PC-9 (cell line): ENCODE results near the gene SUN3. TPM values are rescaled to one million over a fixed set of nuclear protein-coding genes. Genes with fewer than 3 reads are reported as not detected.
A peak's percentile ranks its signal among the peaks of the same experiment; 100 is the strongest.

Experiments
- BruUV-seq: library from RNA; stranded (reverse); fragments of 400-500 nt; replicated peaks from 2 replicates; lab custom pipeline; 2021; lab: Mats Ljungman, UMichigan
- CTCF ChIA-PET: fragments of 300-600 bp; sonication (Branson Sonifier 250); formaldehyde crosslinking; loops from one replicate; lab custom pipeline; 2022; ENCODE audit warnings: antibody characterized with exemption; lab: Charles Lee
- POLR2A ChIA-PET: fragments of 300-600 bp; sonication (Branson Sonifier 250); formaldehyde crosslinking; loops from one replicate; lab custom pipeline; 2022; ENCODE audit warnings: antibody characterized with exemption; ENCODE audit not compliant: unreplicated experiment; lab: Charles Lee
- DNase-seq, 2 experiments: peaks; one replicate each; pipeline versions ENCODE4 v3.0.0 to v3.0.0-alpha.2; 2015 to 2022; ENCODE audit warnings: mixed read lengths in 1 of 2
- H2AFZ ChIP-seq: fragments of 200-600 bp; sonication (generic); 2 replicates; pipeline ENCODE4 v1.8.1; 2017; ENCODE audit warnings: antibody characterized with exemption
- H3F3A ChIP-seq: fragments of 200-600 bp; sonication (generic); 2 replicates; pipeline ENCODE4 v1.8.1; 2017; ENCODE audit warnings: antibody characterized with exemption, mild to moderate bottlenecking, low read depth; ENCODE audit not compliant: insufficient read depth
- H3K27ac ChIP-seq: fragments of 200-600 bp; sonication (generic); 2 replicates; pipeline ENCODE4 v1.6.1; 2016; ENCODE audit warnings: mixed run types
- H3K27me3 ChIP-seq: fragments of 200-600 bp; sonication (generic); 2 replicates; pipeline ENCODE4 v1.6.1; 2016; ENCODE audit warnings: low read depth, mixed run types; ENCODE audit not compliant: insufficient read depth
- H3K36me3 ChIP-seq: fragments of 200-600 bp; sonication (generic); 2 replicates; pipeline ENCODE4 v1.6.1; 2016; ENCODE audit warnings: low read depth, mixed run types
- H3K4me1 ChIP-seq: fragments of 200-600 bp; sonication (generic); replicated peaks from 2 replicates; pipeline ENCODE4 v1.6.1; 2016; ENCODE audit warnings: mixed run types; ENCODE audit not compliant: insufficient read depth
- H3K4me2 ChIP-seq: fragments of 200-600 bp; sonication (generic); 2 replicates; pipeline ENCODE4 v1.6.1; 2017; ENCODE audit warnings: mixed run types
- H3K4me3 ChIP-seq: fragments of 200-600 bp; sonication (generic); 2 replicates; pipeline ENCODE4 v1.6.1; 2016; ENCODE audit warnings: mixed run types
- H3K79me2 ChIP-seq: fragments of 200-600 bp; sonication (generic); 2 replicates; pipeline ENCODE4 v1.6.1; 2017; ENCODE audit warnings: low read depth, mixed run types
- H3K9me2 ChIP-seq: fragments of 200-600 bp; sonication (generic); 2 replicates; pipeline ENCODE4 v1.8.1; 2017; ENCODE audit warnings: mild to moderate bottlenecking; ENCODE audit not compliant: insufficient read depth
- H3K9me3 ChIP-seq: fragments of 200-600 bp; sonication (generic); 2 replicates; pipeline ENCODE4 v1.8.1; 2016; ENCODE audit warnings: low read depth; ENCODE audit not compliant: insufficient read depth
- H4K20me1 ChIP-seq: fragments of 200-600 bp; sonication (generic); 2 replicates; pipeline ENCODE4 v1.8.1; 2017; ENCODE audit not compliant: insufficient read depth
- EZH2 ChIP-seq: fragments of 200-600 bp; sonication (generic); IDR thresholded peaks from 2 replicates; pipeline ENCODE4 v1.8.0; 2017; ENCODE audit warnings: antibody characterized with exemption, low read depth
- intact Hi-C: fragments of 100-400 bp; cut with micrococcal nuclease; formaldehyde crosslinking; loops from one replicate; pipeline ENCODE4 v1.10.0; 2022; ENCODE audit not compliant: unreplicated experiment
- total RNA-seq: library from RNA; stranded (reverse); gene quantifications from 2 replicates; pipeline ENCODE4 v1.2.3, GENCODE V29; 2021
- TF ChIP-seq, protein P1 (sequence below): fragments of 200-600 bp; sonication (generic); conservative IDR thresholded peaks from 2 replicates; pipeline ENCODE4 v1.6.1; 2017; ENCODE audit warnings: mixed run types, antibody characterized with exemption, mild to moderate bottlenecking, moderate library complexity

The SUN3 gene
- total RNA-seq, 1 experiment from 2014 or later, result 0.24 TPM

DNA sequence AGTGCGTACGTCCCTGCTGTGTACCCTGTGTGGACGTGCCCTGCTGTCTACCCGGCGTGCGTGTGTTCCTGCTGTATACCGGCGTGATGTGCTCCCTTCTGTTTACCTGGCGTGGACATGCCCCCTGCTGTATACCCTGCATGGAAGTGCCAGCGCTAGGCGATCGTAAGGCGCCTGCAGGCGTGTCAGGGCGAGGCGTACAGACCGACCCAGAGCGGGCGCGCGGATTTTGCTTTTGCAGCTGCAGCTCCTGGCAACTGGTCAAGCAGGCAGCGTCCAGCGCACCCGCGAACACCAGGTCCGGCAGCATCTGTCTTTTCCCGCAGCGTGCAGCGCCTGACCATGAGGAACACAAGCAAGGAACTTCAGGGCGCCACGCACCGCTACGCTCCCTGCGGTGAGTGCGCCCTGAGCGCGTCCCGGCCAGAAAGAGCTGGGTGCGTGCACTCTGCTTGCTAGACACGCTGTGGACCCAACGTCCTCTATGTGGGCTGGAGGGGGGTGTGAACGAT, 7.1 kb upstream of the SUN3 start:
- intact Hi-C loops, result loop anchor here (2.0 kb wide), 1 partner anchor 53 kb away; the partner anchor contains the start of gene UPP1
- CTCF ChIA-PET, result no interaction called here
- Histone ChIP-seq H3K4me3 (peak overlapping the region; percentile 59), H3K9me2 (no peaks in the 10 kb centered on the region), H3K9me3 (no peaks in the 10 kb centered on the region), H4K20me1 (no peaks in the 10 kb centered on the region), H3K27me3 (peaks cover 18% of the 10 kb centered on the region), H2AFZ (peak overlapping the region; percentile 77), H3K4me2 (peak overlapping the region; percentile 91), H3K36me3 (no peaks in the 10 kb centered on the region), H3F3A (no peaks in the 10 kb centered on the region), H3K4me1 (peaks cover 4% of the 10 kb centered on the region; the same call in 1 of the 2 replicates), H3K27ac (no peak overlapping the region), H3K79me2 (no peaks in the 10 kb centered on the region)
- no TSS peak for BruUV-seq
- DNase-seq, result peak in 1 of 2 experiments; percentile 39
- POLR2A ChIA-PET, result interaction anchor here (0.6 kb wide), 1 partner anchor 75 kb away, joined by 3 read pairs; no protein-coding TSS in a partner anchor
- TF ChIP-seq, protein P1, sequence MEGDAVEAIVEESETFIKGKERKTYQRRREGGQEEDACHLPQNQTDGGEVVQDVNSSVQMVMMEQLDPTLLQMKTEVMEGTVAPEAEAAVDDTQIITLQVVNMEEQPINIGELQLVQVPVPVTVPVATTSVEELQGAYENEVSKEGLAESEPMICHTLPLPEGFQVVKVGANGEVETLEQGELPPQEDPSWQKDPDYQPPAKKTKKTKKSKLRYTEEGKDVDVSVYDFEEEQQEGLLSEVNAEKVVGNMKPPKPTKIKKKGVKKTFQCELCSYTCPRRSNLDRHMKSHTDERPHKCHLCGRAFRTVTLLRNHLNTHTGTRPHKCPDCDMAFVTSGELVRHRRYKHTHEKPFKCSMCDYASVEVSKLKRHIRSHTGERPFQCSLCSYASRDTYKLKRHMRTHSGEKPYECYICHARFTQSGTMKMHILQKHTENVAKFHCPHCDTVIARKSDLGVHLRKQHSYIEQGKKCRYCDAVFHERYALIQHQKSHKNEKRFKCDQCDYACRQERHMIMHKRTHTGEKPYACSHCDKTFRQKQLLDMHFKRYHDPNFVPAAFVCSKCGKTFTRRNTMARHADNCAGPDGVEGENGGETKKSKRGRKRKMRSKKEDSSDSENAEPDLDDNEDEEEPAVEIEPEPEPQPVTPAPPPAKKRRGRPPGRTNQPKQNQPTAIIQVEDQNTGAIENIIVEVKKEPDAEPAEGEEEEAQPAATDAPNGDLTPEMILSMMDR, result no peak
- no peak for TF ChIP-seq EZH2

DNA sequence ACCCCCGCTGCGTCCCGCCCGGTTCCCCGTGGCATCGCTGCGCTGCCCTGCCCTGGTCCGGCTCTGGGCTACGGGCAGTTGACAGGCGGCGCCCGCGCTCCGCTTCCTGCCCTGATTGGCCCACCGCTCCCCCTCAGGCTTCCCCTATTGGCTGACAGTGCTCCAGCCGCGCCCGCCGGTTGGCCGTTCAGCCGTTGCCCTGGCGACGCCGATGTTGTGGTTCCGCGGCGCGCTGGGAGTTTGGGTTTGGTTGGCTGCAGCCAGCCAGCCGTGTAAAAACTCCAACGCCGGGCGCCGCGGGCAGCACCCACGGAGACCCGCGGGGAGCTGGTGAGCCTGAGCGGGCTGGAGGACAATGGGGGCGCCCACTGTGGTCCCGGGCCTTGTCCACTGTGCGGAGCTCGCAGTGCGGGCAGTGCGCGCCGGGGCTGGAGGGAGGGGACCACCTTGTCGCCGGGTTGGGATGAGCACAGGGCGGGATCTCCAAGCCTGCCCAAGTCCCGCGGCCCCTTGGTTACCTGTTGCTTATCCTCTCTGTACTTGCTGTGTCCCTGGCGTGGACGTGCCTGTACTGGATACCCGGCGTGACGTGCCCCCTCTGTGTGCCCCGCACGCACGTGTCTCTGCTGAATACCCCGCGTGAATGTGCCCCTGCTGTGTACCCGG, 6.5 kb upstream of the SUN3 start, which contains the start of gene C7orf57:
Gene C7orf57, plus strand, starts transcription at position 243 of the 666 bp plus-strand sequence. CDS start 766 bp downstream, outside the sequence.
- no peaks in the 10 kb centered on the region for H3K9me3 ChIP-seq
- H3K27me3 ChIP-seq, result peaks cover 18% of the 10 kb centered on the region
- H4K20me1 ChIP-seq, result no peaks in the 10 kb centered on the region
- H3K9me2 ChIP-seq, result no peaks in the 10 kb centered on the region
- no peaks in the 10 kb centered on the region for H3K79me2 ChIP-seq
- peaks cover 4% of the 10 kb centered on the region; the same call in 1 of the 2 replicates for H3K4me1 ChIP-seq
- peak within 1 kb of the TSS; percentile 59 for H3K4me3 ChIP-seq
- peak; percentile 71 to 91 for DNase-seq
- H2AFZ ChIP-seq, result peak within 1 kb of the TSS; percentile 77
- no peaks in the 10 kb centered on the region for H3F3A ChIP-seq
- no peak for TF ChIP-seq EZH2
- TF ChIP-seq, protein P1, result no peak; the same call in 1 of the 2 replicates
- intact Hi-C loops, result loop anchor here (2.0 kb wide), 1 partner anchor 53 kb away; the partner anchor contains the start of gene UPP1
- no TSS peak for BruUV-seq
- H3K27ac ChIP-seq, result no peak within 1 kb of the TSS
- peak within 1 kb of the TSS; percentile 91 for H3K4me2 ChIP-seq
- ChIA-PET POLR2A (interaction anchor here (0.6 kb wide), 1 partner anchor 18 kb away, joined by 6 read pairs; no protein-coding TSS in a partner anchor), CTCF (no interaction called here)
- H3K36me3 ChIP-seq, result no peaks in the 10 kb centered on the region

DNA sequence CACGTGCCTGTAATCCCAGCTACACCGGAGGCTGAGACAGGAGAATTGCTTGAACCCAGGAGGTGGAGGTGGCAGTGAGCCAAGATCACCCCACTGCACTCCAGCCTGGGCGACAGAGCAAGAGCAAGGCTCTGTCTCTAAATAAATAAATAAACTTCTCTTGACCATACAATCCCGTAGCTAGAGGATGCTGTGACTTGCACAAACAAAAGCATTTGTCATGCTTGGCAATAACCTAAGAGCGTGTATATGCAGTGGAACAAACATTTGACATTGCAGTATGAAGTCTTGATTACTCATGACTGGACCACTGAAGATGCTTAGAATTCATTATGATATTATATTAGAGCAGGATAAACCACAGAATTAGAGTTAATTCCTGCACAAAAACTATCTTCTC, 5.0 kb upstream of the SUN3 start:
- H3K4me1 ChIP-seq, result peaks cover 4% of the 10 kb centered on the region; the same call in 1 of the 2 replicates
- no TSS peak for BruUV-seq
- no peaks in the 10 kb centered on the region for H3K9me2 ChIP-seq
- H3K27me3 ChIP-seq, result peaks cover 18% of the 10 kb centered on the region
- H3K79me2 ChIP-seq, result no peaks in the 10 kb centered on the region
- intact Hi-C loops, result loop anchor here (2.0 kb wide), 1 partner anchor 55 kb away; the partner anchor contains the start of gene UPP1
- H3K27ac ChIP-seq, result no peak overlapping the region
- no peak for DNase-seq
- ChIA-PET POLR2A (no interaction called here), CTCF (no interaction called here)
- no peaks in the 10 kb centered on the region for H3K36me3 ChIP-seq
- no peaks in the 10 kb centered on the region for H3F3A ChIP-seq
- TF ChIP-seq EZH2, result no peak
- TF ChIP-seq, protein P1, result no peak
- H4K20me1 ChIP-seq, result no peaks in the 10 kb centered on the region
- no peaks in the 10 kb centered on the region for H3K9me3 ChIP-seq
- H3K4me3 ChIP-seq, result no peak overlapping the region
- H3K4me2 ChIP-seq, result no peak overlapping the region
- no peak overlapping the region for H2AFZ ChIP-seq
